OCI-LY3 (cell line): ENCODE results near the gene CRACR2B.

Source experiments
- H2AFZ ChIP-seq: fragments of 200-600, 300-600 bp; shearing (Covaris generic); 2 replicates; pipeline ENCODE4 v1.6.0; 2014; ENCODE audit warnings: antibody characterized with exemption, low read depth, low read length
- H3K27ac ChIP-seq: fragments of 200-600, 300-600 bp; sonication (generic); 2 replicates; pipeline ENCODE4 v1.5.1; 2014; ENCODE audit warnings: mild to moderate bottlenecking, low read length, moderate library complexity, mixed read lengths
- H3K27me3 ChIP-seq: fragments of 200-600, 300-600 bp; sonication (generic); 2 replicates; pipeline ENCODE4 v1.6.1; 2014; ENCODE audit warnings: low read depth, low read length, mixed read lengths
- H3K36me3 ChIP-seq: fragments of 200-600, 300-600 bp; sonication (generic); replicated peaks from 2 replicates; pipeline ENCODE3; 2014; ENCODE audit warnings: low read depth, low read length, mixed read lengths
- H3K4me1 ChIP-seq: fragments of 300-600, 200-600 bp; sonication (generic); 2 replicates; pipeline ENCODE4 v1.6.1; 2014; ENCODE audit warnings: low read length, mixed read lengths
- H3K4me2 ChIP-seq: fragments of 200-600, 300-600 bp; sonication (generic); 2 replicates; pipeline ENCODE4 v1.6.1; 2014; ENCODE audit warnings: low read length, mixed read lengths
- H3K4me3 ChIP-seq: fragments of 300-600, 200-600 bp; sonication (generic); 2 replicates; pipeline ENCODE4 v1.5.1; 2014; ENCODE audit warnings: antibody characterized with exemption, mild to moderate bottlenecking, low read length, moderate library complexity
- H3K79me2 ChIP-seq: fragments of 300-600, 200-600 bp; shearing (Covaris generic); 2 replicates; pipeline ENCODE4 v1.6.1; 2014; ENCODE audit warnings: mild to moderate bottlenecking, low read length, mixed read lengths
- H3K9ac ChIP-seq: fragments of 300-600, 200-600 bp; shearing (Covaris generic); 2 replicates; pipeline ENCODE4 v1.6.0; 2014; ENCODE audit warnings: mild to moderate bottlenecking, low read length, moderate library complexity
- H3K9me3 ChIP-seq: fragments of 200-600, 300-600 bp; shearing (Covaris generic); 2 replicates; pipeline ENCODE4 v1.6.1; 2014; ENCODE audit warnings: low read length, mixed read lengths; ENCODE audit not compliant: insufficient read depth
- H4K20me1 ChIP-seq: fragments of 200-600, 300-600 bp; sonication (generic); 2 replicates; pipeline ENCODE4 v1.6.1; 2016; ENCODE audit warnings: low read length, mixed read lengths; ENCODE audit not compliant: insufficient read depth
- CTCF ChIP-seq: fragments of 200-600, 300-600 bp; sonication (generic); IDR thresholded peaks from 2 replicates; pipeline ENCODE4 v1.5.1; 2014; ENCODE audit warnings: antibody characterized with exemption, low read length, low read depth
- EZH2phosphoT487 ChIP-seq: fragments of 200-600 bp; shearing (Covaris generic); IDR thresholded peaks from 2 replicates; pipeline ENCODE4 v1.6.1; 2018; ENCODE audit warnings: antibody characterized with exemption, mixed run types, low read depth

The CRACR2B gene

GRCh38 chr11:868802-869201, 41.1 kb downstream of the CRACR2B start:
- no peak overlapping the region for H3K27ac ChIP-seq
- H3K9ac ChIP-seq, result no peak overlapping the region
- H3K4me1 ChIP-seq, result no peaks in the 10 kb centered on the region
- H4K20me1 ChIP-seq, result peaks cover 3% of the 10 kb centered on the region; the same call in 1 of the 2 replicates
- H3K4me3 ChIP-seq, result no peak overlapping the region
- H3K9me3 ChIP-seq, result no peaks in the 10 kb centered on the region
- no peaks in the 10 kb centered on the region for H3K27me3 ChIP-seq
- no peaks in the 10 kb centered on the region for H3K36me3 ChIP-seq
- no peak for TF ChIP-seq EZH2phosphoT487
- H3K4me2 ChIP-seq, result no peak overlapping the region
- no peak overlapping the region for H2AFZ ChIP-seq
- no peaks in the 10 kb centered on the region for H3K79me2 ChIP-seq

GRCh38 chr11:869399-870126, 41.8 kb downstream of the CRACR2B start:
- H3K27ac ChIP-seq, result no peak overlapping the region
- H4K20me1 ChIP-seq, result peaks cover 3% of the 10 kb centered on the region; the same call in 1 of the 2 replicates
- no peak overlapping the region for H3K4me3 ChIP-seq
- H3K36me3 ChIP-seq, result no peaks in the 10 kb centered on the region
- H3K4me2 ChIP-seq, result no peak overlapping the region
- H3K79me2 ChIP-seq, result no peaks in the 10 kb centered on the region
- H3K4me1 ChIP-seq, result no peaks in the 10 kb centered on the region
- H3K9me3 ChIP-seq, result no peaks in the 10 kb centered on the region
- no peak overlapping the region for H2AFZ ChIP-seq
- no peaks in the 10 kb centered on the region for H3K27me3 ChIP-seq
- H3K9ac ChIP-seq, result no peak overlapping the region
- TF ChIP-seq EZH2phosphoT487 (no peak), CTCF (no peak)

- Histone ChIP-seq H4K20me1 (peaks cover 3% of the 10 kb centered on the region; the same call in 1 of the 2 replicates), H3K4me1 (no peaks in the 10 kb centered on the region), H3K27ac (no peak overlapping the region), H3K9me3 (no peaks in the 10 kb centered on the region), H2AFZ (no peak overlapping the region), H3K27me3 (no peaks in the 10 kb centered on the region), H3K4me2 (no peak overlapping the region), H3K36me3 (no peaks in the 10 kb centered on the region), H3K4me3 (no peak overlapping the region), H3K9ac (no peak overlapping the region), H3K79me2 (no peaks in the 10 kb centered on the region)
- no peak for TF ChIP-seq EZH2phosphoT487
- TF ChIP-seq CTCF, result no peak
These were observed 42.4 kb downstream of the CRACR2B start for GRCh38 chr11:870127-870413.

- H3K4me2 ChIP-seq, result no peak overlapping the region
- H3K27ac ChIP-seq, result no peak overlapping the region
- TF ChIP-seq EZH2phosphoT487 (no peak), CTCF (no peak)
- H3K4me1 ChIP-seq, result no peaks in the 10 kb centered on the region
- no peaks in the 10 kb centered on the region for H3K36me3 ChIP-seq
- no peak overlapping the region for H3K4me3 ChIP-seq
- no peaks in the 10 kb centered on the region for H3K79me2 ChIP-seq
- no peaks in the 10 kb centered on the region for H3K27me3 ChIP-seq
- H3K9me3 ChIP-seq, result no peaks in the 10 kb centered on the region
- H2AFZ ChIP-seq, result no peak overlapping the region
- H4K20me1 ChIP-seq, result peaks cover 3% of the 10 kb centered on the region; the same call in 1 of the 2 replicates
- H3K9ac ChIP-seq, result no peak overlapping the region
These were observed 42.7 kb downstream of the CRACR2B start for GRCh38 chr11:870418-870817.
